SK-MEL-5 (cell line): Measurements from ENCODE around the gene ACTMAP. TPM values are rescaled to one million over a fixed set of nuclear protein-coding genes. Genes with fewer than 3 reads are reported as not detected.
"Not testable (repeated sequence)": the region's sequence is repeated elsewhere in the genome, so short reads cannot be mapped to it uniquely, and the experiment has no call there.

Source experiments
- DNase-seq: peaks from one replicate; pipeline ENCODE4 v3.0.0-alpha.2; 2016; ENCODE audit warnings: low read depth, low spot score
- in situ Hi-C: cut with HindIII; loops from 2 replicates; pipeline ENCODE4 v1.10.0; 2016; ENCODE audit warnings: low sequenced_read_pairs, high pct_unique_total_duplicates, low pct_unique_long_range_greater_than_20kb
- total RNA-seq: library from RNA; depleted of rRNA; stranded (reverse); fragments of >200 nt; shearing (Covaris generic); gene quantifications from 2 replicates; pipeline ENCODE4 v1.2.3, GENCODE V29; 2014

ACTMAP gene
- total RNA-seq, 1 experiment from 2014 or later: 0.13 TPM

DNA sequence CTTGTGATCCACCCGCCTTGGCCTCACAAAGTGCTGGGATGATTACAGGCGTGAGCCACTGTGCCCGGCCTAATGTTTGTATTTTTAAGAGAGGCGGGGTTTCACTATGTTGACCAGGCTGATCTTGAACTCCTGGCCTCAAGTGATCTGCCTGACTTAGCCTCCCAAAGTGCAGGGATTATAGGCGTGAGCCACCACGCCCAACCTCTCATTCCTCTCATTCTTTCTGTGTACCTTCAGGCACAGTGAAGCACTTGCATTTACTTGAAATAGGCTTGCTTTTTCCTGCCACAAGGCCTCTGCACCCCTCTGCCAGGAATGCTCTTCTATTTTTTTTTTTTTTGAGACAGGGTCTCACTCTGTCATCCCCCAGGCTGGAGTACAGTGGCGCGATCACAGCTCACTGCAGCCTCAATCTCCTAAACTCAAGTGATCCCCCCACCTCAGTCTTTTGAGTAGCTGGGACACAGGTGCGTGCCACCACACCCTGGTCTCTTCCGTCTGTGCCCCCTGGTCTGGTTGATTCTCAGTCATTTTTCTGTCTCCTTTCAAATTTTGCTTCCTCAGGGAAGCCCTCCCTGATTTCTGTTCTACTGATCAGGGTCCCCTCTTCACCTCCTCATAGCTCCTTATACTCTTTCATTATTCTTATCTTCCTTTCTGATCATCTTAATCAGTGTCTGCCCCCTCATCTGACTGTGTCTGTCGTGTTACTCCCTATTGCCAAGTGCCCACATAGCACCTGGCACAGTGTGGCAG lies 15.1 kb downstream of the ACTMAP start:
- in situ Hi-C loops: no loop called here
- DNase-seq: no peak

DNA sequence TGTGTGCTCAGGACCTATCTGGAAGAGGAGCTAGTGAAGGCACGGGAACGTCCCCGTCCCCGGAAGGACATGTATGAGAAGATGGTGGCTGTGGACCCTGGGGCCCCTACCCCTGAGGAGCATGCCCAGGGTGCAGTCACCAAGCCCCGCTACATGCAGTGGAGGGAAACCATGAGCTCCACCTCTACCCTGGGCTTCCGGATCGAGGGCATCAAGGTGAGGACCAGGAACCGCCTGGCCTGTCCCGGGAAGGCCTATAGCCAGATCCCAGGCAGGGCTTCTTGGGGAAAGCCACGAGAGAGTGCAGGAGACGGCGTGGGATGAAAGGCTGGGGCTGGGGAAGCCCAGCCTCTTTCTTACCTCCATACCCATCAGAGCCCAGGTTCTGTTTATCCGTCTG lies 17.1 kb downstream of the ACTMAP start:
- in situ Hi-C loops: no loop called here
- no peak for DNase-seq

DNA sequence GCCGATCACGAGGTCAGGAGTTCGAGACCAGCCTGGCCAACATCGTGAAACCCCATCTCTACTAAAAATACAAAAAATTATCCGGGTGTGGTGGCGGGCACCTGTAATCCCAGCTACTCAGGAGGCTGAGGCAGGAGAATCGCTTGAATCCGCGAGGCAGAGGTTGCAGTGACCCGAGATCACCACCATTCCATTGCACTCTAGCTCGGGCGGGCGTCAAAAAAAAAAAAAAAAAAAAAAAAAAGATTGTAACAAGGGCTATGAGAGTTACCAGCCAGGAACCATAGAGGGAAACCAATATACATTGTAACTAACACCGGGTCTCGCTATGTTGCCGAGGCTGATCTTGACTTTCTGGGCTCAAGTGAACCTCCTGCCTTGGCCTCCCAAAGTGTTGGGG lies 18.0 kb downstream of the ACTMAP start:
- in situ Hi-C loops, DNase-seq: not testable (repeated sequence)

DNA sequence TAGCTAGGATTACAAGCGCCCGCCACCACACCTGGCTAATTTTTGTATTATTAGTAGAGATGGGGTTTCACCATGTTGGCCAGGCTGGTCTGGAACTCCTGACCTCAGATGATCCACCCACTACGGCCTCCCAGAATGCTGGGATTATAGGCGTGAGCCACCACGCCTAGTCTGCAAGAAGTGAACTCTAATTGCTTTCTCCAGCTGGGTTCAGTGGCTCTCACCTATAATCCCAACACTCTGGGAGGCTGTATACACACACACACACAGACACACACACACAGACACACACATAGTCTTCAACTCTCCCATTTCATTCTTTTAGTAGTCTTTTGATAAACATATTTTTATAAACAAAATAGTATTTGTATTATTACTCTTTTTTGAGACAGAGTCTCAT lies 20.2 kb downstream of the ACTMAP start:
- DNase-seq, in situ Hi-C loops: not testable (repeated sequence)

DNA sequence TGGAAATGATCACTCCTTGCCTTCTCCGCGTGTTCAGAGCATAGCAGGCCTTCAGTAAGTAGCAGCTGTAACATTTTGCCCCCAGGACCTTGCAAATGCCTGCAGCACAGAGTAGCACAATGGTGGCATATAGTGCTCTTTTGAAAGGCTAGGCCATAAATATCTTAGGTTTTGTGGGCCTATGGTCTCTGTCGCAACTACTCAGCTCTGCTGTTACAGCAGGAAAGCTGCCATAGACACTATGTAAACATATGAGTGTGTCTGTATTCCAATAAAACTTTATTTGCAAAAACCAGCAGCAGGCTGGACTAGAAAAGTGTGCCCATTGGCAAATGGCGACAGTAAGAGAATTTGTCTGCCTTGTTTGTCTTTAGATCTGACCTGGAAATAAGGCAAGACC lies 24.0 kb downstream of the ACTMAP start:
- in situ Hi-C loops: no loop called here
- peak; percentile 32 for DNase-seq

DNA sequence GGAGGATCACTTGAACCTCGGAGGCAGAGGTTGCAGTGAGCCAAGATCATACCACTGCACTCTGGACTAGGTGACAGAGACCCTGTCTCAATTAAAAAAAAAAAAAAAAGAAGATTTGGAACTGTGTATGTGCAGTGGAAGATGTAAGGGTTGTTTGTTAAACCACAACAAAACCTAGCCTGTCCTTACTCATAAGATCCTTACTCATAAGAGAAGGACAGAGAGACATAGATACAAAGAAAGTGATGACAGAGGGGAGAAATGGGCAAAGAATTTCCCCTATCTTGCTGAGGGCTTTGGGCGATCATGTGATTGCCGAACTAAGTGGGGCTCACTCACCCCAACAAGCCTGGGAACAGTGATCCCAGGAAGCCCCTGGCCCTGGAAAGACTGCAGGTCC lies 25.4 kb downstream of the ACTMAP start:
- DNase-seq: peak; percentile 44
- in situ Hi-C loops: no loop called here

DNA sequence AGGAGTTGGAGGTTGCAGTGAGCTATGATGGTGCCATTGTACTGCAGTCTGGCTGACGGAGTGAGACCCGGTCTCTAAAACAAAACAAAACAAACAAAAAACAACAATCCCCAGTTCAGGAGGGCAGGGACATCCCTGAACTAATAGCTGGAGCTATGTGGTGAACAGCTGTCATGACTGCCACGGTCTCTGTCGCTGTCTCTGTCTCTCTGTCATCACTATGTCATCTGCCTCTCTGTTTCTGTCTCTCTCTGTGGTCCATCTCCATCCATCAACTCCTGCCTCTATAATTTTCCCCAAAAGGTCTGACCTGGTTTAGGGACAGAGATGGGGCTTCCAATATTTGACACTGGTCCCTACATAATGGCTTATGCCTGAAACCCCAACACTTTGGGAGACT lies 26.0 kb downstream of the ACTMAP start:
- no peak for DNase-seq
- in situ Hi-C loops: no loop called here

DNA sequence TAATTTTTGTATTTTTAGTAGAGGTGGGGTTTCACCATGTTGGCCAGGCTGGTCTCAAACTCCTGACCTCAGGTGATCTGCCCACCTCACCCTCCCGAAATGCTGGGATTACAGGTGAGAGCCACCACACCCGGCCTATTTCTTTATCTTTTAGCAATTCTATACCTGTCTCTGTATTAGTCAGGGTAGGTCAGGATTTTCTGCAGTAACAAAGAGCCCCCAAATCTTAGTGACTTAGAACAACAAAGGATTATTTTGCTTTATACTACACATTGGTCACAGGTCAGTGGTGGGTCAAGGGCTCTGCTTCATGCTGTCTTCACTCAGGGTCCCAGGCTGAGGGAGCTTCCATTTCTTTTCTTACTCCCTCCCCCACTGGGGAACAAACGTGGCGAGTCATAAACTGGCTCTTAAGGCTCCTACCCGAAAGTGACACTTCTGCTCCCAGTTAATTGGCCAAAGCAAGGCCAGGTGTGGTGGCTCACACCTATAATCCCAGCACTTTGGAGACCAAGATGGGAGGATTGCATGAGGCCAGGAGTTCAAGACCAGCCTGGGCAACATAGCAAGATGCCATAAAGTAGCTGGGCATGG lies 26.5 kb downstream of the ACTMAP start:
- DNase-seq: no peak
- in situ Hi-C loops: no loop called here

DNA sequence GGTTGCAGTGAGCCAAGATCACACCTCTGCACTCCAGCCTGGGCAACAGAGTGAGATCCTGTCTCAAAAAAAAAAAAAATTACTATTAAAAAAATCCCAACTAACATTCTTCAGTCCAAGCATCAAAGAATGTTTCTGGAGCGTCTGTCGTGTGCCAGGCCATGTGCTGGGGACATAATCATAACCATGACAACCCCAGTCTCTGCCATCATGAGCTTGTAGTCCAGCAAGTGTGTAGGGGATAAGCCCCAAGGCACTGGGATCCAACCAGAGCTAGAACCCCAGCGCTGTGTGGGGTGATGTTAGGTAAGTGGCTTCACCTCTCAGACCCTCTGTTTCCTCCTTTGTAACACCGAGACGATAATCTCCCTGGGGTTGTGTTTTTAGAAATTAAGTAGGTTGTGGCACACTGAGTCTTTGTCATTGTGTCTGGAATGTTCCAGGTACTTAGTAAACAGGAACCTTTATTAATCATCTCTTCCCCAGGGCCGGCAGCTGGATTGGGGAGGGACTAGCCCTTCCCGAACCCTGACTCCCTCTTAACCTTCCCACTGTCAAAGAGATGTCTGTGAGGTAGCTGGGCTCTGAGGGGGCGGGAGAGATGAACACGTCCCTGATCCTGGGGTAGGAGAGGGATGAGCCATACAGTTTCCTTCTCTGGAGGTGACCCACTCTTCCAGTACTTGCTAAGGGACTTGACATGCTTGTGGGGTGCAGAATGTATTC lies 28.2 kb downstream of the ACTMAP start:
- in situ Hi-C loops: no loop called here

DNA sequence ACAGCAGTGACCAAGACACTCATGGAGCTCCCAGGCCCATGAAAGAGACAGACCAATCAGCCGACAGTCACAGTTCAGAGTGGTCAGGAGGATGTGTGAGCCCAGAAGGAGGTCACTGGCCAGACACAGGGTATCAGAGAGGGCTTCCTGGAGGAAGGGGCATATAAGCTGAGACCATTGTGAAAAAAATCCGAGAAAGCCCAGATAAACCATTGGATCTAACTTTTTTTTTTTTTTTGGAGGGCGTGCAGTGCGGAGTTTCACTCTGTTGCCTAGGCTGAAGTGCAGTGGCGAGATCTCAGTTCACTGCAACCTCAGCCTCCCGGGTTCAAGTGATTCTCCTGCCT lies 29.2 kb downstream of the ACTMAP start:
- in situ Hi-C loops: no loop called here

More for the DNA sequence above, 28.2 kb downstream of the ACTMAP start:
- no peak for DNase-seq

DNA sequence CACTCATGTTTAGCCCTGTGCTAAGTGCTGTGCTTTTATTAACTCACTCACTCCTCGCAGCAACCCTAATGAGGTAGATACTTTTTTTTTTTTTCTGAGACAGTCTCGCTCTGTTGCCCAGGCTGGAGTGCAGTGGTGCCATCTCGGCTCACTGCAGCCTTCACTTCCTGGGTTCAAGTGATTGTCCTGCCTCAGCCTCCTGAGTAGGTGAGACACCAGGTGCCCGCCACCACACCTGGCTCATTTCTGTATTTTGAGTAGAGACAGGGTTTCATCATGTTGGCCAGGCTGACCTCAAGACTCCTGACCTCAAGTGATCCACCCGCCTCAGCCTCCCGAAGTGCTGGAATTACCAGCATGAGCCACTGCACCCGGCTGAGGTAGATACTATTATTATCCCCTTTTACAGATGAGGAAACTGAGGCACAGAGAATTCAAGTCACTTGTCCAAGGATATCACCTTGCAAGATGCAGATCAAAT lies 30.8 kb downstream of the ACTMAP start:
- no peak for DNase-seq
- in situ Hi-C loops: no loop called here

More for the DNA sequence above, 29.2 kb downstream of the ACTMAP start:
- DNase-seq: no peak

DNA sequence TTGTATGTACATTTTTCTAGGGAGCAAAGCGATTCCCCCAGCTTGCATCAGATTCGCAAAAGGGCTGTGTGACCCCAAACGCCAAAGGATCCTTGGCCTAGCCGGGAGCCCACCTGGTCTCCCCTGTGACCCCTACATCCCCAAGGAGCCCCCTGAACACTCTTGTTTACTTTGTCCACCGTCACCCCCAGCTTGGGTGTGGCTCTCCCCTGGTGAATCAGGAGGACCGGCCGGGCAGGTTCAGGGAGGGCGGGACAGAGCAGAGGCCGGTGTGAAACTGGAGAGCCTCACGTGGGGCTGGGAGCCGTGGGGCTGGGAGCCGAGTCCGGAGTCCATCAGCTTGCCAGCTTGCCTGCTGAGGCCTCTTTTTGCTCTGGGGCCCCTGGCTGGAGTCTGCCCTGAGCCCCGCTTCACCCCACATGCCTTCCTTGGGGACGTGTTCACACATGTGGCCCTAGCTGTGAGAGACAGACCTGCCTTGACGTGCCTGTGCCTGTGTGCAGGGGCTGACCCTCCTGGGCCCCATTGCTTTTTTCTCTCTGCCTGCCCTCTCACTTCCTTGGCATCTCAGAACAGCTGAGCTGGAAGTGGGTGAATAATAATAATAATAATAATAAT lies 31.4 kb downstream of the ACTMAP start:
- DNase-seq: no peak
- in situ Hi-C loops: no loop called here

DNA sequence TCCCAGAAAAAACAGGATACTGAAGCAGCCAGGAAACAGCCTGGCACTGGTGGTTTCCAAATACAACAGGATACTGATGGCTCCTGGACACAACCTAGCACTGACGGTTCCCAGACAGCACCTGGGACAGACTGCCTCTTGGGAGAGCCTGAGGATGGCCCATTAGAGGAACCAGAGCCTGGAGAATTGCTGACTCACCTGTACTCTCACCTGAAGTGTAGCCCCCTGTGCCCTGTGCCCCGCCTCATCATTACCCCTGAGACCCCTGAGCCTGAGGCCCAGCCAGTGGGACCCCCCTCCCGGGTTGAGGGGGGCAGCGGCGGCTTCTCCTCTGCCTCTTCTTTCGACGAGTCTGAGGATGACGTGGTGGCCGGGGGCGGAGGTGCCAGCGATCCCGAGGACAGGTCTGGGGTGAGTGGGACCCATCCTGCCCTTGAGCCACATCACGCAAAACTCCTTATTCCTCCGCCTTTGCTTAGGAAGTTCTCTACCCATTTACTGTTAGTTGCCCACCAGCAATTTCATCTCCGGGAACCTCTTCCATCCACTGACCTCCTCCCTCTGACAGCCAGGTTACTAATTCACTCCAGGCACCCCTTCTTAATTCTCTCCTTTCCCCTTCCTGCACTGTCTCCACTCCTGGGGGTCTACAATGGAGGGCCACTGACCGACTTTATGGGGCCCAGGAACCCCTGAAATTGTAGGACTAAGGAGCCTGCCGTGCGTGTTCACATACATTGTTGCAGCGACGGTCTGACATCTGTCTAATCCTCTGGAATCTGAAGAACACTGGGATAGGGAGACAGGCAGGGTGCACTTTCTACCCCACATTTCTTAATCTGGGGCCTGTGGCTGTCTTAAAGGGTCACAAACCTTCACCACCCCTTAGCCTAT lies 32.1 kb downstream of the ACTMAP start:
- in situ Hi-C loops: no loop called here
- DNase-seq: no peak

DNA sequence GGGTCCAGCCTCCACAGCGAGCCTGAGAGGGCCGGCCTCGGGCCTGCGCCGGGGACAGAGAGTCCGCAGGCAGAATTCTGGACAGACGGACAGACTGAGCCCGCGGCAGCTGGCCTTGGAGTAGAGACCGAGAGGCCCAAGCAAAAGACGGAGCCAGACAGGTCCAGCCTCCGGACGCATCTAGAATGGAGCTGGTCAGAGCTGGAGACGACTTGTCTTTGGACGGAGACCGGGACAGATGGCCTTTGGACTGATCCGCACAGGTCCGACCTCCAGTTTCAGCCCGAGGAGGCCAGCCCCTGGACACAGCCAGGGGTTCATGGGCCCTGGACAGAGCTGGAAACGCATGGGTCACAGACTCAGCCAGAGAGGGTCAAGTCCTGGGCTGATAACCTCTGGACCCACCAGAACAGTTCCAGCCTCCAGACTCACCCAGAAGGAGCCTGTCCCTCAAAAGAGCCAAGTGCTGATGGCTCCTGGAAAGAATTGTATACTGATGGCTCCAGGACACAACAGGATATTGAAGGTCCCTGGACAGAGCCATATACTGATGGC lies 32.9 kb downstream of the ACTMAP start:
- no peak for DNase-seq
- in situ Hi-C loops: no loop called here

DNA sequence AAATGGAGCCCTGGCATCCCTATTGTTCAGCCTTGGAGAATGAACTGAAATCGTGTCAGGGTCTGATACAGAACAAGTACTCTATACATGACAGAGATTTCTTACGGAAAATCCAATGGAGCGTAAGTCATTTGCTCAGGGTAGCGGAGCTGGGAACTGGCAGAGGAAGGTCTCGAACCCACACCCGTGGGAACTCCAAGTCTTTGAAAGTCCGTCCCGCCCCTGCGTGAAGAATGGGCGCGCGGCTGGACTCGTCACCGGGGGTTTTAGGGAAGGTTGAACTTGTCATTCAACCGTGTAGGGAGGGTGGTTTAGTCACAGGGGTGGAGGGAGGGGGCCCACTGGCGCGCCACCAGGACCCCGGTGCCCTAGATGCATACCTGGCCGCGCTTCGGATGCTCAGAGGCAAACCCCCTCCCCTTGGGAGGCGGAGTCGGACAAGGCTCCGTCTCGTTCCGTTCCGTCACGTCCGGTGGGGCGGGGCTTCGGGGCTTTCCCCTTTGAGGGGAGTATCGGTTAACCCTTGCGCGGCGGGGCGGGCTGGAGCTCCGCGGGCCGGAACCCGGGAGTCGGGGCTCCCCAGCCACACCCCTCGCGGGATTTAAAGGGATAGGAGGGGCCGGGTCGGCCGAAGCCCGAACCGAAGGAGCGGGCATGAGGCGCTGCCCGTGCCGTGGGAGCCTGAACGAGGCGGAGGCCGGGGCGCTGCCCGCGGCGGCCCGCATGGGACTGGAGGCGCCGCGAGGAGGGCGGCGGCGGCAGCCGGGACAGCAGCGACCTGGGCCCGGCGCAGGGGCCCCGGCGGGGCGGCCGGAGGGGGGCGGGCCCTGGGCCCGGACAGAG lies 33.6 kb downstream of the ACTMAP start, which contains the start of the genes COQ8B and ITPKC:
Gene COQ8B (minus strand): TSS at position 405 of the 843 bp plus-strand sequence. CDS start 2,254 bp downstream, outside the sequence.
Gene ITPKC (plus strand): TSS at position 631 of the 843 bp plus-strand sequence. CDS start 24 bp downstream, at position 655.
- in situ Hi-C loops: no loop called here

DNA sequence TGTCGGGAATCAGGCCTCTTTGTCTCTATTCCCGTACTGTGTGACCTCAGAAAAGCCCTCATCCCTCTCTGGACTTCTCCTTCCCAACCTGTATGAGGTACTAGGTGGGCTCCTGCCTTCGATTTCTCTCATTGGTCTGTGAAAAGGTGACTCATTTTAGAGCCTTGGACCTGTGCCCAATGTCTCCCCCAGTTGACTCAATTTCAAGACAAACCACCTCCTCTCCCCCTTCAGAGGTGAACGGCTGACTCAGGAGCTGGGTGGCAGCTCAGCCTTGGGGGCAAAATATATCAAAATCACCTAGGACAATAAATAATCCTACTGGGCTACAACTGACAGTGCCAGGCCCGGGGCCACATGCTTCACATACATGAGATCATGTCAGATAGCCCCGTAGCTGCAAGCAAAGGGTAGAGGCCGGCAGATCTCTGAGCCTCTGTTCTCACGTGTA lies 34.2 kb downstream of the ACTMAP start:
- no peak for DNase-seq
- in situ Hi-C loops: no loop called here

More for the DNA sequence above, 33.6 kb downstream of the ACTMAP start, which contains the start of the genes COQ8B and ITPKC:
- peak; percentile 95 for DNase-seq
